Uterus (tissue), 4 donors: Measurements from ENCODE around the gene ACE. TPM values are rescaled to one million over a fixed set of nuclear protein-coding genes. Genes with fewer than 3 reads are reported as not detected.

Experiments used
- DNase-seq, 2 donors: peaks; one replicate each; pipeline ENCODE4 v3.0.0-alpha.2; 2019 to 2020
- H3K27ac ChIP-seq, 2 donors: fragments of 200-600 bp; sonication (generic); 1 replicate in 1 of 2; 2 replicates in 1 of 2; pipeline ENCODE4 v1.5.1; 2016 to 2018
- H3K27me3 ChIP-seq, 2 donors: fragments of 200-600 bp; sonication (generic); one replicate each; pipeline ENCODE4 v1.5.1; 2018 to 2019; ENCODE audit warnings: control low read depth in 1 of 2
- H3K36me3 ChIP-seq, 2 donors: fragments of 200-600 bp; sonication (generic); one replicate each; pipeline ENCODE4 v1.5.1; 2019; ENCODE audit warnings: control low read depth in 1 of 2
- H3K4me1 ChIP-seq, 2 donors: fragments of 200-600 bp; sonication (generic); one replicate each; pipeline ENCODE4 v1.5.1; 2018 to 2019; ENCODE audit warnings: control low read depth in 1 of 2
- H3K4me3 ChIP-seq, 2 donors: fragments of 200-600 bp; sonication (generic); 1 replicate in 1 of 2; 2 replicates in 1 of 2; pipeline ENCODE4 v1.5.1; 2018 to 2019; ENCODE audit warnings: mild to moderate bottlenecking in 1 of 2
- H3K9me3 ChIP-seq, 2 donors: fragments of 200-600 bp; sonication (generic); one replicate each; pipeline ENCODE4 v1.5.1; 2019; ENCODE audit warnings: control low read depth in 1 of 2
- POLR2A ChIP-seq, 2 donors: fragments of 450-650 bp; IDR thresholded peaks; one replicate each; pipeline ENCODE4 v1.6.1; 2016; ENCODE audit warnings: antibody characterized with exemption in 2 of 2, mild to moderate bottlenecking in 1 of 2, moderate library complexity in 1 of 2
- intact Hi-C: fragments of 100-400 bp; cut with DNase I; formaldehyde crosslinking; loops from one replicate; pipeline ENCODE4 v1.15.1; 2023; ENCODE audit warnings: low total_unique reads
- total RNA-seq, 4 donors: library from RNA; depleted of rRNA in 3 of 4; stranded (reverse); fragments of >200 nt in 3 of 4; gene quantifications; one replicate each; pipeline versions ENCODE4 v1.1.0 to v1.2.4, GENCODE V29; 2014 to 2023
- TF ChIP-seq, protein P1 (sequence below), 4 experiments: fragments of 200-600 bp in 2 of 4; fragments of 450-650 bp in 2 of 4; sonication (generic) in 2 of 4; IDR thresholded peaks; one replicate each; pipeline ENCODE4 v1.5.1; 2016 to 2019; ENCODE audit warnings: antibody characterized with exemption in 4 of 4, mild to moderate bottlenecking in 2 of 4, moderate library complexity in 1 of 4
- donor health status: DM: yes; HTN: yes; CAD: no.

Gene ACE
- 10 to 100 TPM in 1 of 4 donors, 1 to 10 TPM in 1, under 1 TPM in 1, not detected in 1; 0.77 to 27.4 (median 7.9) TPM for total RNA-seq

DNA sequence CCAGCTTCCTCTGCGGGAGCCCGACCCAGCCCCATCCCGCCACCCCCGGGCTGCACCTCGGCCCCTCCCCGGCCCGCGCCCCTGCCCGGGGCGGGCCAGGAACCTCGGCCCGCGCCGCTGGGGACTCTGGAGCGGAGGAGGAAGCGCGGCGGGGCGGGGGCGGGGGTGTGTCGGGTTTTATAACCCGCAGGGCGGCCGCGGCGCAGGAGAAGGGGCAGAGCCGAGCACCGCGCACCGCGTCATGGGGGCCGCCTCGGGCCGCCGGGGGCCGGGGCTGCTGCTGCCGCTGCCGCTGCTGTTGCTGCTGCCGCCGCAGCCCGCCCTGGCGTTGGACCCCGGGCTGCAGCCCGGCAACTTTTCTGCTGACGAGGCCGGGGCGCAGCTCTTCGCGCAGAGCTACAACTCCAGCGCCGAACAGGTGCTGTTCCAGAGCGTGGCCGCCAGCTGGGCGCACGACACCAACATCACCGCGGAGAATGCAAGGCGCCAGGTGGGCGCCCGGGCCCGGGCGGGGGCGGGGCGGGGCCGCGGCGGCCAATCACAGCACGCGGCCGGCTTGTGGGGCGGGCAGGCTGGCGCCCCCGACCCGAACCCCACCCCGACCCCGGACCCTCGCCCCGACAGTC, at the start of gene ACE:
Gene ACE (plus strand): TSS at position 208 of the 626 bp plus-strand sequence. CDS start 34 bp downstream, at position 242.
- intact Hi-C loops = no loop called here
- Histone ChIP-seq H3K27me3 (no peaks in the 10 kb centered on the region), H3K4me3 (peak within 1 kb of the TSS; percentile 13 to 35), H3K4me1 (peaks cover 0 to 10% of the 10 kb centered on the region in 2 donors), H3K36me3 (no peaks in the 10 kb centered on the region), H3K9me3 (no peaks in the 10 kb centered on the region), H3K27ac (peak within 1 kb of the TSS; percentile 13 to 17)
- peak in 1 of 2 donors; percentile 37 for TF ChIP-seq POLR2A (IDR thresholded peaks at IDR 0.05)
- TF ChIP-seq, protein P1, sequence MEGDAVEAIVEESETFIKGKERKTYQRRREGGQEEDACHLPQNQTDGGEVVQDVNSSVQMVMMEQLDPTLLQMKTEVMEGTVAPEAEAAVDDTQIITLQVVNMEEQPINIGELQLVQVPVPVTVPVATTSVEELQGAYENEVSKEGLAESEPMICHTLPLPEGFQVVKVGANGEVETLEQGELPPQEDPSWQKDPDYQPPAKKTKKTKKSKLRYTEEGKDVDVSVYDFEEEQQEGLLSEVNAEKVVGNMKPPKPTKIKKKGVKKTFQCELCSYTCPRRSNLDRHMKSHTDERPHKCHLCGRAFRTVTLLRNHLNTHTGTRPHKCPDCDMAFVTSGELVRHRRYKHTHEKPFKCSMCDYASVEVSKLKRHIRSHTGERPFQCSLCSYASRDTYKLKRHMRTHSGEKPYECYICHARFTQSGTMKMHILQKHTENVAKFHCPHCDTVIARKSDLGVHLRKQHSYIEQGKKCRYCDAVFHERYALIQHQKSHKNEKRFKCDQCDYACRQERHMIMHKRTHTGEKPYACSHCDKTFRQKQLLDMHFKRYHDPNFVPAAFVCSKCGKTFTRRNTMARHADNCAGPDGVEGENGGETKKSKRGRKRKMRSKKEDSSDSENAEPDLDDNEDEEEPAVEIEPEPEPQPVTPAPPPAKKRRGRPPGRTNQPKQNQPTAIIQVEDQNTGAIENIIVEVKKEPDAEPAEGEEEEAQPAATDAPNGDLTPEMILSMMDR (IDR thresholded peaks at IDR 0.05) = no peak
- DNase-seq = no peak

DNA sequence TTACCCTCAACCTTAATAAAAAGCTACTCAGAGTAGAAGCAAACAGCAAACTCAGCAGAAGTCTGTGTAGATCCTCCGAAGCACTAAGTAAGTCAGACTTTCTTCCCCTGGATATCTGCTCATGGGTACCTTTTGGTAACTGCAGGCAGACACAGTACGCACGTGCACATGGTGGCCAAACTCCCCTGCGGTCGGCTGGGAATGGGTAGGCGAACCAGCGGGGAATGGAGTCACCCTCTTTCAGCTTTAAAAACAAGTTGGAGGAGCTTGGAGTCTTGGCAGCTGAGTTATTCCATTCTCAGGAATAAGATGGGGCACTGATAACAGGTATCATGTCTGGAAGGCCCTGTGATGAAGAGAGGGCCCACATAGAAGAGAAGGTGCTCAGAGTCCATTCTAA, 47.1 kb upstream of the ACE start:
- H3K27me3 ChIP-seq = no peaks in the 10 kb centered on the region
- TF ChIP-seq, protein P1 (IDR thresholded peaks at IDR 0.05) = no peak
- no peak for TF ChIP-seq POLR2A (IDR thresholded peaks at IDR 0.05)
- H3K27ac ChIP-seq = no peak overlapping the region
- intact Hi-C loops = loop anchor here (5.0 kb wide), 1 partner anchor 183 kb away; no protein-coding TSS in a partner anchor
- H3K36me3 ChIP-seq = no peaks in the 10 kb centered on the region
- no peaks in the 10 kb centered on the region for H3K9me3 ChIP-seq
- no peak for DNase-seq
- H3K4me3 ChIP-seq = no peak overlapping the region
- H3K4me1 ChIP-seq = peaks cover 0 to 4% of the 10 kb centered on the region in 2 donors

DNA sequence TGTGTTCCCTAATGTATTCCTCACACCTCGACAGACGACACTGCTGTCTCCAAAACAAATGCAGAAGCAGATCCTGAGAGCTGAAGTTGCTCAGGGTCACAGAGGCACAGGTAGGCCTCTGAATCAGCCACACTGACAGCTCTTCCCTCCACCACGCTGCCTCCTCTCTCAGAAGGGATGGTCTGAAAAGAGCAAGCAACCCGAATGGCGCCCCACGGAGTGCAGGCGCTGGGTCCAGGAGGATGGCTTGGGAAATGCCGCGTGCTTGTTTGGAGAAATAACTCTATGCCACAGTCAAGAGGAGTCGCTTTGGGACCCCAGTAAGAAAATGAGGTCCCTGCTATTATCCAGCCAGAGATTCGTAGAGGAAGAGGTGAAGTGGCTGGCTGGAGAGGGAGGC, 46.6 kb upstream of the ACE start:
- Histone ChIP-seq H3K27ac (no peak overlapping the region), H3K4me3 (no peak overlapping the region), H3K9me3 (no peaks in the 10 kb centered on the region), H3K36me3 (no peaks in the 10 kb centered on the region), H3K4me1 (peaks cover 0 to 4% of the 10 kb centered on the region in 2 donors), H3K27me3 (no peaks in the 10 kb centered on the region)
- no peak for DNase-seq
- no peak for TF ChIP-seq POLR2A (IDR thresholded peaks at IDR 0.05)
- TF ChIP-seq, protein P1 (IDR thresholded peaks at IDR 0.05) = no peak
- intact Hi-C loops = no loop called here

DNA sequence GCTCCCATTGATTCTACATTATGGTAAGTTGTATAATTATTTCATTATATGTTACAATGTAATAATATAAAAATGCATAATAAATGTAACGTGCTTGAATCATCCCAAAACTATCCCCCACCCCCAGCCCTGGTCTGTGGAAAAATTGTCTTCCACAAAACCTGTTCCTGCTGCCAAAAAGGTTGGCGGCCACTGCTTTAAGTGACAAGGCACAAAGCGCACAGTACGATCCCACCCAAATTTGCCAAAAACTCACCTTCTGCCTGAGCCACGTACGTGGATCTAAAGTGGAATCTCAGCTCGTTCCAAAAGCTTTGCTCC, 45.3 kb upstream of the ACE start:
- no peak for DNase-seq
- H3K27ac ChIP-seq = no peak overlapping the region
- no peaks in the 10 kb centered on the region for H3K36me3 ChIP-seq
- H3K4me1 ChIP-seq = peaks cover 0 to 4% of the 10 kb centered on the region in 2 donors
- H3K27me3 ChIP-seq = no peaks in the 10 kb centered on the region
- intact Hi-C loops = no loop called here
- H3K4me3 ChIP-seq = no peak overlapping the region
- no peak for TF ChIP-seq POLR2A (IDR thresholded peaks at IDR 0.05)
- TF ChIP-seq, protein P1 (IDR thresholded peaks at IDR 0.05) = no peak
- no peaks in the 10 kb centered on the region for H3K9me3 ChIP-seq

DNA sequence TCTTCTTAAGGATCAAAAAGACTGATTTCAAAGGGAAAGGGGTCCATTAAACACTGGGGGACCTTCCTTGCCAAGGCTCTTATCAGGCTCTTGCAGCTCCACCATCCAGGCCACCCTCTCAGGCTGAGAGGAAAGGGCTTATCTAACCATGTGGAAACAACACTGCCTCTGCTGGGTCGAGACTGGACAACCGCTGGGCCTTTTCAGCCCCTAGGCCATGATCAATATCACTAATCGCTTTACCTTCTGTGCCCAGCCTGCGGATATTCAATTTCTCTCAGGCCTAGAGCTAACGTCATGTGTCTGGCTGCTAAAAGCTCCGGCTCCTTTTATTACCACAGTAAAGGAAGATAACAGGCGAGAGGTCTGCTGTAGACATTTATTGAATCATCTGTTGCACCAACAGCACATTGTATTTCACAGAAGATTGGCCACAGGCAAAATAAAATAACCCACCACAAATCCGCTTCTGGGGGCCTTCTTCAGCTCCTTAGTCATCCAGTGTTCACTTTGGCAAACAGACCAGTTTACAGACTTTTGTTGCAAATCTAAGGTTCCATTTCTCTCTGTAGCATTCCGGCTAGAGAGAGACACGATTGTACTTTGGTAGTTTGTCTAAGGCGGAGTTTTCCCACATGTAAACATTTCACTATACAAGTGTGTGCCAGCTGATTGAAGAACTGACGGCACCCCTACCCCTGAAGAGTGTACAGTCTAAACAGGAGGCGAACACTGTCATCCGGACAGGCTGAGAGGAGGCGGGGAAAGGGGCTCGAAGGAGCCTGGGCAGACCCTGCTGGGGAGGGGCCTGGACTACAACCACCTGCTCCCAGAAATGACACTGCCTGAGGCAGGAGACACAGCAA, 44.7 kb upstream of the ACE start:
- intact Hi-C loops = no loop called here
- no peak for DNase-seq
- Histone ChIP-seq H3K27me3 (no peaks in the 10 kb centered on the region), H3K4me1 (peaks cover 0 to 4% of the 10 kb centered on the region in 2 donors), H3K36me3 (no peaks in the 10 kb centered on the region), H3K27ac (peak overlapping the region; percentile 56 to 81), H3K4me3 (no peak overlapping the region), H3K9me3 (no peaks in the 10 kb centered on the region)
- no peak for TF ChIP-seq POLR2A (IDR thresholded peaks at IDR 0.05)
- TF ChIP-seq, protein P1 (IDR thresholded peaks at IDR 0.05) = no peak
